HepG2 (cell line): ENCODE measurements around the gene TMEM258. TPM values are rescaled to one million over a fixed set of nuclear protein-coding genes. Genes with fewer than 3 reads are reported as not detected.
A peak's percentile ranks its signal among the peaks of the same experiment; 100 is the strongest.

ENCODE experiments used
- ATAC-seq: fragments of 200-7000 bp; cut with Tn5 transposase; 3 replicates; pipeline ENCODE4 v1.9.1; 2020; ENCODE audit warnings: mild to moderate bottlenecking, moderate library complexity
- BruUV-seq: library from RNA; stranded (reverse); fragments of 400-500 nt; replicated peaks from 2 replicates; lab custom pipeline; 2021; lab: Mats Ljungman, UMichigan
- CTCF ChIA-PET: fragments of 300-600 bp; formaldehyde crosslinking; extraction: SDS; loops from one replicate; lab custom pipeline; 2021; ENCODE audit warnings: low total read pairs, inconsistent platforms, low intra/inter-chr PET ratio; lab: Yijun Ruan, JAX
- POLR2A ChIA-PET: fragments of 350-600 bp; sonication (Branson Sonifier 250); formaldehyde crosslinking; loops from one replicate; lab custom pipeline; 2020; ENCODE audit warnings: antibody characterized with exemption, inconsistent platforms; lab: Yijun Ruan, JAX
- DNase-seq: peaks from one replicate; pipeline ENCODE4 v3.0.0-alpha.2; 2015; ENCODE audit warnings: low spot score
- FAIRE-seq: peaks from 3 replicates; lab custom pipeline; 2011; peaks lifted over from hg19 to GRCh38; lab: Jason Lieb, UNC
- H2AFZ ChIP-seq: one replicate; pipeline ENCODE4 v1.6.1; 2011; ENCODE audit warnings: low read length, inconsistent platforms
- H3K27ac ChIP-seq: fragments of 300-600 bp; 3 replicates; pipeline ENCODE4 v1.8.0; 2011; ENCODE audit warnings: mixed run types, mild to moderate bottlenecking, mixed read lengths, low read length, inconsistent platforms; ENCODE audit not compliant: insufficient read depth; ENCODE audit errors: extremely low read length
- H3K27me3 ChIP-seq, 2 experiments: fragments of 200-600 bp in 1 of 2; 2 replicates in 1 of 2; 3 replicates in 1 of 2; pipeline versions ENCODE4 v1.6.0 to v1.8.0; 2011; ENCODE audit warnings: low read length in 2 of 2, mild to moderate bottlenecking in 2 of 2, moderate library complexity in 2 of 2, inconsistent platforms in 1 of 2; ENCODE audit not compliant: insufficient read depth in 2 of 2, control insufficient read depth in 1 of 2
- H3K36me3 ChIP-seq, 2 experiments: fragments of 200-600 bp in 1 of 2; replicated peaks in 1 of 2; 2 replicates in 1 of 2; 3 replicates in 1 of 2; pipeline versions ENCODE4 v1.5.1 to v1.8.0; 2011; ENCODE audit warnings: low read length in 2 of 2, inconsistent platforms in 1 of 2; ENCODE audit not compliant: insufficient read depth in 2 of 2, control insufficient read depth in 1 of 2
- H3K4me1 ChIP-seq: 2 replicates; pipeline ENCODE4 v1.5.1; 2012; ENCODE audit warnings: low read length, inconsistent platforms; ENCODE audit not compliant: insufficient read depth
- H3K4me2 ChIP-seq: 2 replicates; pipeline ENCODE4 v1.6.0; 2011; ENCODE audit warnings: low read depth, low read length, inconsistent platforms
- H3K4me3 ChIP-seq, 3 experiments: fragments of 200-600 bp in 1 of 3; sonication (generic), shearing (Covaris generic) in 1 of 3; replicated peaks in 1 of 3; 2 replicates each; pipeline ENCODE4 v1.5.1; 2011 to 2016; ENCODE audit warnings: low read length in 3 of 3, inconsistent platforms in 2 of 3, low read depth in 2 of 3, mild to moderate bottlenecking in 2 of 3, control low read depth in 1 of 3, mixed read lengths in 1 of 3; ENCODE audit not compliant: insufficient read depth in 1 of 3
- H3K79me2 ChIP-seq: one replicate; pipeline ENCODE4 v1.6.1; 2011; ENCODE audit warnings: low read length, inconsistent platforms; ENCODE audit not compliant: insufficient read depth
- H3K9ac ChIP-seq: 2 replicates; pipeline ENCODE4 v1.6.0; 2011; ENCODE audit warnings: mild to moderate bottlenecking, low read depth, low read length, inconsistent platforms; ENCODE audit not compliant: insufficient read depth
- H3K9me3 ChIP-seq: 2 replicates; pipeline ENCODE4 v1.5.1; 2012; ENCODE audit warnings: mild to moderate bottlenecking, low read length
- H4K20me1 ChIP-seq: 2 replicates; pipeline ENCODE4 v1.6.0; 2011; ENCODE audit warnings: inconsistent platforms, mild to moderate bottlenecking, low read length, moderate library complexity; ENCODE audit not compliant: insufficient read depth
- MIER2 ChIP-seq: IDR thresholded peaks from 2 replicates; pipeline ENCODE4 v1.6.1; 2016; ENCODE audit warnings: missing biosample characterization, missing genetic modification reagents
- POLR2A ChIP-seq, 2 experiments: IDR thresholded peaks; 2 replicates each; pipeline ENCODE4 v1.6.1; 2011; ENCODE audit warnings: low read depth in 2 of 2, low read length in 2 of 2, mild to moderate bottlenecking in 1 of 2, moderate library complexity in 1 of 2; ENCODE audit not compliant: insufficient read depth in 1 of 2
- WGBS: methylation state at CpG from one replicate; pipeline ENCODE4 v1.1.6; 2017; ENCODE audit warnings: low lambda C conversion rate; 5-methylcytosine and 5-hydroxymethylcytosine counted together
- in situ Hi-C: cut with HindIII; loops from 2 replicates; pipeline ENCODE4 v1.10.0; 2017; ENCODE audit warnings: low pct_unique_long_range_greater_than_20kb; ENCODE audit not compliant: extremely low pct_ligation_motif_present
- intact Hi-C: fragments of 100-400 bp; cut with micrococcal nuclease; formaldehyde crosslinking; loops from one replicate; pipeline ENCODE4 v1.10.0; 2022; ENCODE audit not compliant: unreplicated experiment
- polyA plus RNA-seq, 8 experiments: library from polyadenylated mRNA; depleted of rRNA in 3 of 8; stranded (reverse) in 7 of 8; unstranded in 1 of 8; fragments of >200 nt; fragmentation: Illumina TruSeq in 4 of 8; extraction: Trizol in 4 of 8; gene quantifications; 2 replicates each; pipeline versions ENCODE4 v1.2.1 to v1.2.3, GENCODE V29; 2011 to 2016; ENCODE audit warnings: low read depth in 4 of 8, missing spikeins in 1 of 8, mixed read lengths in 1 of 8; ENCODE audit not compliant: insufficient read depth in 1 of 8
- total RNA-seq, 5 experiments: library from RNA; depleted of rRNA; stranded (reverse); fragments of >200 nt; fragmentation: Illumina TruSeq; extraction: Trizol; gene quantifications; 2 replicates each; pipeline ENCODE4 v1.2.3, GENCODE V29; 2016; ENCODE audit warnings: low read depth in 1 of 5
- TF ChIP-seq, protein P1 (sequence below): sonication (generic); formaldehyde crosslinking; IDR thresholded peaks from 2 replicates; pipeline ENCODE4 v1.5.0; 2020; ENCODE audit warnings: mild to moderate bottlenecking, missing genetic modification reagents, borderline replicate concordance
- TF ChIP-seq, protein P2 (sequence below): sonication (generic); formaldehyde crosslinking; IDR thresholded peaks from 2 replicates; pipeline ENCODE4 v1.5.0; 2020; ENCODE audit warnings: missing genetic modification reagents, mild to moderate bottlenecking, borderline replicate concordance
- TF ChIP-seq, protein P3 (sequence below): sonication (generic); formaldehyde crosslinking; IDR thresholded peaks from 2 replicates; pipeline ENCODE4 v1.4.0; 2020; ENCODE audit warnings: mild to moderate bottlenecking, missing genetic modification reagents

Gene TMEM258
- total and polyA plus RNA-seq, 2 of the 13 experiments (the other 11 are each of a cell fraction or from before 2014, with no cell fraction given): 175 to 424 TPM

DNA sequence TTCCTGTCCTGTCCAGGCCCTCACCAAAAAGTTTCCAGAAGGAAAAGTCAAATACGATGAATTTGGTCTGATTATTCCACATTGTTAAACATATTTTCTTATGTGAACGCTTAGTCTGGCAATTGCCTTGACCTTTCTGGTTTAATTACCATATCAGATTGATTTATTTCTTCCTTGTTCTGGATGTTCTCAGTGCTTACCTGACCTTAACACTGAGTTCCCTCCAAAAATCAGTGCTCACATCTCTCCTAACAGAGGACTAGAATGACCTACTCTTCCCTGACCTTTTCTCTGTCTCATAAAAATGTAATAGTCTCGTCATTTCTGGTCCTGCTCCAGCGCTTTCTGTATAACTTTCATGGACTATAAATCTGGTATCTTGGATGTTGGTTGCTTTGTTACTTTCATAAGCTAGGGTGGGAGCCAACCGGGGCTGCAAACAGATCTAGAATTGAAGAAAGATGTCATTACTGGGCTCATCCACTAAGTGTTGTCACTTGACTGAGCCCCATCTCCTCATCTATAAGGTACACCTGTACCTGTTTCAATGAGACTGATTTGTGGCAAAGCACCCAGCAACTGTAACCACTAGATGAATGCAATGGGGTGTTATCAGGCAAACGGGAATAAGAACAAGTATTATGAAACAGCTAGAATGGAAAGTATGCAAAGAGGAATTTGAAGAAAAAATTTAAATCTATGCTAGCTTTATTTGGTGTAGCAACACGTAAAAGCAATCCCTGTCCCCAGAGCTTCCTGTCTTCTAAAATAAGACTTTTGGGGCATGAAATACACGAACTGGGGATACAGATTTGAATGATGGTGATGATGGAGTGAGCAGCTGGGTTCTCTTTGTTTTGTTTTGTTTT lies 38.1 kb upstream of the TMEM258 start (continued):
- TF ChIP-seq, protein P1, sequence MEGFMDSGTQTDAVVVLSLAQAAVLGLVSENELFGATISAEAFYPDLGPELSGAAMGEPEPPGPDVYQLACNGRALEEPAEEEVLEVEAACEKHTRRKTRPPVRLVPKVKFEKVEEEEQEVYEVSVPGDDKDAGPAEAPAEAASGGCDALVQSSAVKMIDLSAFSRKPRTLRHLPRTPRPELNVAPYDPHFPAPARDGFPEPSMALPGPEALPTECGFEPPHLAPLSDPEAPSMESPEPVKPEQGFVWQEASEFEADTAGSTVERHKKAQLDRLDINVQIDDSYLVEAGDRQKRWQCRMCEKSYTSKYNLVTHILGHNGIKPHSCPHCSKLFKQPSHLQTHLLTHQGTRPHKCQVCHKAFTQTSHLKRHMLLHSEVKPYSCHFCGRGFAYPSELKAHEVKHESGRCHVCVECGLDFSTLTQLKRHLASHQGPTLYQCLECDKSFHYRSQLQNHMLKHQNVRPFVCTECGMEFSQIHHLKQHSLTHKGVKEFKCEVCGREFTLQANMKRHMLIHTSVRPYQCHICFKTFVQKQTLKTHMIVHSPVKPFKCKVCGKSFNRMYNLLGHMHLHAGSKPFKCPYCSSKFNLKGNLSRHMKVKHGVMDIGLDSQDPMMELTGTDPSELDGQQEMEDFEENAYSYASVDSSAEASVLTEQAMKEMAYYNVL (CRISPR knock-in tag): no peak
- TF ChIP-seq MIER2: no peak
- TF ChIP-seq, all 625 proteins: peak for 0

DNA sequence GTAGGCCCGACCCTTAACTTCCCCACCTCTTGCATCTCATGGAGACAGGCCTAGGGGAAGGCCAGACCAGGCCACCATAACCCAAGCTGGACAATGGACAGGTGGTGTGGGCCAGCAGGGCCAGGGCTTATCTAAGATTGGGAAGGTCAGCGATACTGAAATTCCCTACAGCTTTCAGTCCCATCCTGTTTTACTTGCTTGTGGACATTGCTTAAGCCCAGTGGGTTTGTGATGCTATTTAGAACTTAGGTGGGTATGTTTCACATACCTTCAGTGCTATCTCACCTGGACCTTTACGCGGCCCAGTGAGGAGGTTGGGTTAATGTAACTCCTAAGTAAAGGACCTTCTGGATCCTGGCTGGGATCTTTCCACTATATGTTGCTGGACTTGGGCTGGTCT lies 37.4 kb upstream of the TMEM258 start:
- TF ChIP-seq POLR2A (IDR thresholded peaks at IDR 0.05; ENCODE audit: insufficient read depth in 1 of 2, low read depth in 2 of 2, low read length in 2 of 2): 0 out of 4 replicates have a peak, but pooled peaks of 1 of the 2 experiments have one; percentile 27
- TF ChIP-seq, protein P2, sequence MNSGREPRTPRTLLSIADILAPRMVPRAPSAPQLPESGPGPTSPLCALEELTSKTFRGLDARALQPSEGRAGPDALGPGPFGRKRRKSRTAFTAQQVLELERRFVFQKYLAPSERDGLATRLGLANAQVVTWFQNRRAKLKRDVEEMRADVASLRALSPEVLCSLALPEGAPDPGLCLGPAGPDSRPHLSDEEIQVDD (CRISPR knock-in tag): no peak
- TF ChIP-seq, protein P3, sequence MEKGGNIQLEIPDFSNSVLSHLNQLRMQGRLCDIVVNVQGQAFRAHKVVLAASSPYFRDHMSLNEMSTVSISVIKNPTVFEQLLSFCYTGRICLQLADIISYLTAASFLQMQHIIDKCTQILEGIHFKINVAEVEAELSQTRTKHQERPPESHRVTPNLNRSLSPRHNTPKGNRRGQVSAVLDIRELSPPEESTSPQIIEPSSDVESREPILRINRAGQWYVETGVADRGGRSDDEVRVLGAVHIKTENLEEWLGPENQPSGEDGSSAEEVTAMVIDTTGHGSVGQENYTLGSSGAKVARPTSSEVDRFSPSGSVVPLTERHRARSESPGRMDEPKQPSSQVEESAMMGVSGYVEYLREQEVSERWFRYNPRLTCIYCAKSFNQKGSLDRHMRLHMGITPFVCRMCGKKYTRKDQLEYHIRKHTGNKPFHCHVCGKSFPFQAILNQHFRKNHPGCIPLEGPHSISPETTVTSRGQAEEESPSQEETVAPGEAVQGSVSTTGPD (CRISPR knock-in tag): no peak
- intact Hi-C loops (no loop called here), in situ Hi-C loops (no loop called here)
- no peaks in the 10 kb centered on the region for H3K27me3 ChIP-seq
- H3K79me2 ChIP-seq: peaks cover 33% of the 10 kb centered on the region
- BruUV-seq: no TSS peak
- no peak overlapping the region for H2AFZ ChIP-seq
- H3K36me3 ChIP-seq: no peaks in the 10 kb centered on the region
- ATAC-seq (no peak), DNase-seq (no peak), FAIRE-seq (no peak)
- peak overlapping the region; percentile 86 for H3K4me2 ChIP-seq
- no peak overlapping the region for H3K27ac ChIP-seq
- CTCF ChIA-PET: interaction anchor here (1.8 kb wide), 1 partner anchor 33 kb away, joined by 7 read pairs; no protein-coding TSS in a partner anchor
- 100% methylated on average over 2 of the region's 4 CpGs for WGBS
- peak overlapping the region; percentile 78 for H3K9ac ChIP-seq
- POLR2A ChIA-PET: interaction anchor here (2.8 kb wide), 1 partner anchor 13 kb away, joined by 49 read pairs; the partner anchor contains the start of gene FADS1
- no peaks in the 10 kb centered on the region for H4K20me1 ChIP-seq
- peak overlapping the region; percentile 62 to 91 (median 82); a peak in 5 of 6 replicates for H3K4me3 ChIP-seq
- H3K9me3 ChIP-seq: no peaks in the 10 kb centered on the region
- peaks cover 41% of the 10 kb centered on the region for H3K4me1 ChIP-seq
